HAP-1 (cell line): Measurements from ENCODE around the gene ARRDC1.
"Not testable (repeated sequence)": the region's sequence is repeated elsewhere in the genome, so short reads cannot be mapped to it uniquely, and the experiment has no call there.

Experiments used
- DNase-seq, 2 experiments: peaks; one replicate each; pipeline ENCODE4 v3.0.0-alpha.2; 2016 to 2020; ENCODE audit warnings: low spot score in 2 of 2
- H3K27me3 ChIP-seq: fragments of 250-450 bp; sonication (Bioruptor Pico); 2 replicates; pipeline ENCODE4 v1.5.1; 2020; ENCODE audit warnings: low read depth, mild to moderate bottlenecking, moderate library complexity
- H3K36me3 ChIP-seq: fragments of 250-450 bp; sonication (Bioruptor Pico); replicated peaks from 2 replicates; pipeline ENCODE4 v1.5.1; 2020; ENCODE audit warnings: mild to moderate bottlenecking
- H3K4me1 ChIP-seq: fragments of 250-450 bp; sonication (Bioruptor Pico); 2 replicates; pipeline ENCODE4 v1.5.1; 2020; ENCODE audit warnings: mild to moderate bottlenecking
- H3K4me3 ChIP-seq: fragments of 250-450 bp; sonication (Bioruptor Pico); 2 replicates; pipeline ENCODE4 v1.5.1; 2020; ENCODE audit warnings: mild to moderate bottlenecking, moderate library complexity
- H3K9me3 ChIP-seq: fragments of 250-450 bp; sonication (Bioruptor Pico); 2 replicates; pipeline ENCODE4 v1.5.1; 2020; ENCODE audit warnings: mild to moderate bottlenecking, moderate library complexity
- in situ Hi-C: fragments of 300-500 bp; cut with MboI; formaldehyde crosslinking; loops from 3 replicates; pipeline ENCODE4 v1.14.3; 2020; ENCODE audit warnings: low sequenced_read_pairs, inconsistent platforms, mixed read lengths

ARRDC1 gene

GRCh38 chr9:137622211-137622610 is 16.7 kb downstream of the ARRDC1 start:
- H3K36me3 ChIP-seq, result peaks cover 16% of the 10 kb centered on the region
- H3K9me3 ChIP-seq, in situ Hi-C loops, DNase-seq, H3K4me3 ChIP-seq, H3K27me3 ChIP-seq: not testable (repeated sequence)
- H3K4me1 ChIP-seq, result peaks cover 24% of the 10 kb centered on the region

GRCh38 chr9:137626464-137626863 is 21.0 kb downstream of the ARRDC1 start:
- Histone ChIP-seq H3K9me3 (no peaks in the 10 kb centered on the region), H3K4me1 (peaks cover 6% of the 10 kb centered on the region), H3K36me3 (peaks cover 3% of the 10 kb centered on the region; the same call in 1 of the 2 replicates), H3K27me3 (no peaks in the 10 kb centered on the region), H3K4me3 (no peak overlapping the region)
- no peak for DNase-seq
- in situ Hi-C loops, result no loop called here

- H3K27me3 ChIP-seq, H3K36me3 ChIP-seq, DNase-seq, H3K4me3 ChIP-seq, H3K4me1 ChIP-seq, H3K9me3 ChIP-seq, in situ Hi-C loops: not testable (repeated sequence)
Observed at GRCh38 chr9:137627406-137627805, 21.9 kb downstream of the ARRDC1 start.

- Histone ChIP-seq H3K9me3 (no peaks in the 10 kb centered on the region), H3K36me3 (peaks cover 2% of the 10 kb centered on the region; the same call in 1 of the 2 replicates), H3K27me3 (no peaks in the 10 kb centered on the region), H3K4me3 (no peak overlapping the region), H3K4me1 (peaks cover 4% of the 10 kb centered on the region)
- DNase-seq, result no peak
- in situ Hi-C loops, result no loop called here
Observed at GRCh38 chr9:137630126-137630525, 24.6 kb downstream of the ARRDC1 start.

- in situ Hi-C loops, result no loop called here
- no peak for DNase-seq
- H3K4me3 ChIP-seq, result no peak overlapping the region
- H3K9me3 ChIP-seq, result no peaks in the 10 kb centered on the region
- no peaks in the 10 kb centered on the region; the same call in 1 of the 2 replicates for H3K36me3 ChIP-seq
- no peaks in the 10 kb centered on the region for H3K27me3 ChIP-seq
- H3K4me1 ChIP-seq, result no peaks in the 10 kb centered on the region
Observed at GRCh38 chr9:137630679-137631078, 25.2 kb downstream of the ARRDC1 start.

GRCh38 chr9:137631345-137632229 is 26.1 kb downstream of the ARRDC1 start:
- H3K4me3 ChIP-seq, result no peak overlapping the region
- in situ Hi-C loops, result no loop called here
- no peak for DNase-seq
- H3K27me3 ChIP-seq, result no peaks in the 10 kb centered on the region
- H3K9me3 ChIP-seq, result no peaks in the 10 kb centered on the region
- peaks cover 3% of the 10 kb centered on the region; the same call in 1 of the 2 replicates for H3K4me1 ChIP-seq
- no peaks in the 10 kb centered on the region; the same call in 1 of the 2 replicates for H3K36me3 ChIP-seq

- in situ Hi-C loops, result no loop called here
- no peaks in the 10 kb centered on the region for H3K27me3 ChIP-seq
- H3K36me3 ChIP-seq, result no peaks in the 10 kb centered on the region; the same call in 1 of the 2 replicates
- peaks cover 3% of the 10 kb centered on the region; the same call in 1 of the 2 replicates for H3K4me1 ChIP-seq
- H3K9me3 ChIP-seq, result no peaks in the 10 kb centered on the region
- no peak overlapping the region for H3K4me3 ChIP-seq
- no peak for DNase-seq
Observed at GRCh38 chr9:137632230-137633161, 27.0 kb downstream of the ARRDC1 start.

GRCh38 chr9:137634016-137634415 is 28.5 kb downstream of the ARRDC1 start:
- H3K4me3 ChIP-seq, result no peak overlapping the region
- peaks cover 3% of the 10 kb centered on the region; the same call in 1 of the 2 replicates for H3K4me1 ChIP-seq
- no peak for DNase-seq
- no peaks in the 10 kb centered on the region for H3K27me3 ChIP-seq
- no peaks in the 10 kb centered on the region; the same call in 1 of the 2 replicates for H3K36me3 ChIP-seq
- in situ Hi-C loops, result no loop called here
- no peaks in the 10 kb centered on the region for H3K9me3 ChIP-seq

- no peaks in the 10 kb centered on the region for H3K9me3 ChIP-seq
- peaks cover 3% of the 10 kb centered on the region; the same call in 1 of the 2 replicates for H3K36me3 ChIP-seq
- no peak overlapping the region for H3K4me3 ChIP-seq
- H3K27me3 ChIP-seq, result no peaks in the 10 kb centered on the region
- no peak for DNase-seq
- peaks cover 3% of the 10 kb centered on the region; the same call in 1 of the 2 replicates for H3K4me1 ChIP-seq
- in situ Hi-C loops, result no loop called here
Observed at GRCh38 chr9:137638680-137639079, 33.2 kb downstream of the ARRDC1 start.

- no peak overlapping the region for H3K4me3 ChIP-seq
- H3K36me3 ChIP-seq, result peaks cover 6% of the 10 kb centered on the region; the same call in 1 of the 2 replicates
- peaks cover 3% of the 10 kb centered on the region; the same call in 1 of the 2 replicates for H3K4me1 ChIP-seq
- H3K27me3 ChIP-seq, result no peaks in the 10 kb centered on the region
- in situ Hi-C loops, result no loop called here
- DNase-seq, result no peak
- no peaks in the 10 kb centered on the region for H3K9me3 ChIP-seq
Observed at GRCh38 chr9:137639303-137640051, 34.0 kb downstream of the ARRDC1 start.

GRCh38 chr9:137640862-137641261 is 35.4 kb downstream of the ARRDC1 start:
- in situ Hi-C loops, result no loop called here
- Histone ChIP-seq H3K4me3 (no peak overlapping the region), H3K9me3 (no peaks in the 10 kb centered on the region), H3K4me1 (peaks cover 3% of the 10 kb centered on the region; the same call in 1 of the 2 replicates), H3K27me3 (no peaks in the 10 kb centered on the region), H3K36me3 (peaks cover 6% of the 10 kb centered on the region; the same call in 1 of the 2 replicates)
- DNase-seq, result no peak

- DNase-seq, result no peak
Observed at GRCh38 chr9:137642118-137642601, 36.7 kb downstream of the ARRDC1 start.

GRCh38 chr9:137642892-137643291 is 37.4 kb downstream of the ARRDC1 start:
- Histone ChIP-seq H3K4me1 (no peaks in the 10 kb centered on the region), H3K27me3 (no peaks in the 10 kb centered on the region), H3K4me3 (no peak overlapping the region), H3K36me3 (peaks cover 6% of the 10 kb centered on the region; the same call in 1 of the 2 replicates), H3K9me3 (no peaks in the 10 kb centered on the region)
- in situ Hi-C loops, result no loop called here
- no peak for DNase-seq

More at GRCh38 chr9:137642118-137642601, 36.7 kb downstream of the ARRDC1 start:
- in situ Hi-C loops, result no loop called here
- H3K27me3 ChIP-seq, result no peaks in the 10 kb centered on the region
- no peaks in the 10 kb centered on the region for H3K9me3 ChIP-seq
- no peaks in the 10 kb centered on the region for H3K4me1 ChIP-seq
- no peak overlapping the region for H3K4me3 ChIP-seq
- peaks cover 6% of the 10 kb centered on the region; the same call in 1 of the 2 replicates for H3K36me3 ChIP-seq
